HG03354 (cell line): ENCODE measurements around the gene GH1.
"Not testable (repeated sequence)": the region's sequence is repeated elsewhere in the genome, so short reads cannot be mapped to it uniquely, and the experiment has no call there.

Experiments used
- ATAC-seq: cut with Tn5 transposase; IDR thresholded peaks from one replicate; pipeline ENCODE4 v1.9.1; 2021; ENCODE audit warnings: mild to moderate bottlenecking; ENCODE audit not compliant: unreplicated experiment, poor library complexity, severe bottlenecking

Gene GH1

GRCh38 chr17:63904796-63905195, 13.8 kb downstream of the GH1 start:
- ATAC-seq, result not testable (repeated sequence)

- not testable (repeated sequence) for ATAC-seq
These were observed 14.8 kb downstream of the GH1 start for GRCh38 chr17:63903787-63904201.

- ATAC-seq, result not testable (repeated sequence)
These were observed 16.7 kb downstream of the GH1 start for GRCh38 chr17:63901971-63902370.

- not testable (repeated sequence) for ATAC-seq
These were observed 19.5 kb downstream of the GH1 start for GRCh38 chr17:63898899-63899798.

- ATAC-seq, result not testable (repeated sequence)
These were observed 21.9 kb downstream of the GH1 start, which contains the start of gene CSH1 for GRCh38 chr17:63896524-63897354. CSH1 (minus strand) TSS chr17:63896574; CDS start chr17:63896511, 63 bp downstream.

GRCh38 chr17:63894821-63895220, 23.8 kb downstream of the GH1 start:
- ATAC-seq, result not testable (repeated sequence)

GRCh38 chr17:63894021-63894420, 24.6 kb downstream of the GH1 start:
- ATAC-seq, result not testable (repeated sequence)

- ATAC-seq, result not testable (repeated sequence)
These were observed 26.2 kb downstream of the GH1 start for GRCh38 chr17:63892316-63893037.

- ATAC-seq, result not testable (repeated sequence)
These were observed 29.4 kb downstream of the GH1 start for GRCh38 chr17:63889026-63889848.

- not testable (repeated sequence) for ATAC-seq
These were observed 33.5 kb downstream of the GH1 start for GRCh38 chr17:63885119-63885518.

- not testable (repeated sequence) for ATAC-seq
These were observed 36.0 kb downstream of the GH1 start for GRCh38 chr17:63882626-63883126.

GRCh38 chr17:63881935-63882601, 36.6 kb downstream of the GH1 start, which contains the start of gene GH2:
GH2 (minus strand) TSS chr17:63881944; CDS start chr17:63881801, 143 bp downstream.
- no peak for ATAC-seq

- ATAC-seq, result not testable (repeated sequence)
These were observed 37.3 kb downstream of the GH1 start for GRCh38 chr17:63881337-63881736.

GRCh38 chr17:63880706-63881105, 37.9 kb downstream of the GH1 start:
- ATAC-seq, result no peak

- ATAC-seq, result not testable (repeated sequence)
These were observed 40.2 kb downstream of the GH1 start for GRCh38 chr17:63878413-63878812.

- ATAC-seq, result not testable (repeated sequence)
These were observed 43.9 kb downstream of the GH1 start for GRCh38 chr17:63874693-63875092.

- ATAC-seq, result not testable (repeated sequence)
These were observed 44.5 kb downstream of the GH1 start for GRCh38 chr17:63874061-63874626.

GRCh38 chr17:63873577-63873976, 45.1 kb downstream of the GH1 start, which contains the start of gene CSH2:
CSH2 (minus strand) TSS chr17:63873677; CDS start chr17:63873614, 63 bp downstream.
- ATAC-seq, result not testable (repeated sequence)
